Body of pancreas (tissue), 4 donors: ENCODE results near the gene BORCS8.

ENCODE experiments used
- CTCF ChIP-seq, 7 experiments: fragments of 450-650 bp in 4 of 7; fragments of 200-600 bp in 3 of 7; sonication (generic) in 3 of 7; IDR thresholded peaks; one replicate each; pipeline ENCODE4 v1.5.1; 2016 to 2019; ENCODE audit warnings: antibody characterized with exemption in 7 of 7
- POLR2A ChIP-seq, 3 donors: fragments of 450-650 bp; IDR thresholded peaks; one replicate each; pipeline ENCODE4 v1.6.1; 2016; ENCODE audit warnings: antibody characterized with exemption in 3 of 3, mild to moderate bottlenecking in 2 of 3

- no peak for TF ChIP-seq CTCF (IDR thresholded peaks at IDR 0.05)
- TF ChIP-seq POLR2A (IDR thresholded peaks at IDR 0.05), result no peak
Measured at GRCh38 chr19:19181488-19181998, 10.4 kb downstream of the BORCS8 start.
